SU-DHL-6 (cell line): Measurements from ENCODE around the gene AKT1S1.

ENCODE experiments used
- H2AFZ ChIP-seq: fragments of 200-600 bp; sonication (generic); 2 replicates; pipeline ENCODE4 v1.6.1; 2014; ENCODE audit warnings: low read depth, mild to moderate bottlenecking, moderate library complexity, mixed read lengths, antibody characterized with exemption, low read length; ENCODE audit not compliant: severe bottlenecking
- H3F3A ChIP-seq: fragments of 200-600 bp; shearing (Covaris generic); 2 replicates; pipeline ENCODE4 v1.6.0; 2016; ENCODE audit warnings: antibody characterized with exemption, mild to moderate bottlenecking; ENCODE audit not compliant: insufficient read depth
- H3K27ac ChIP-seq: fragments of 200-600 bp; sonication (generic); 2 replicates; pipeline ENCODE4 v1.5.1; 2016; ENCODE audit warnings: low read depth, mild to moderate bottlenecking, low read length, moderate library complexity, mixed read lengths
- H3K27me3 ChIP-seq: fragments of 200-600 bp; sonication (generic), shearing (Covaris generic); 2 replicates; pipeline ENCODE4 v1.6.0; 2014; ENCODE audit warnings: mild to moderate bottlenecking, low read length
- H3K36me3 ChIP-seq: fragments of 200-600 bp; sonication (generic); 2 replicates; pipeline ENCODE4 v1.6.1; 2014; ENCODE audit warnings: mild to moderate bottlenecking, low read length, mixed read lengths
- H3K4me2 ChIP-seq: fragments of 300-600, 200-600 bp; shearing (Covaris generic), sonication (generic); 2 replicates; pipeline ENCODE4 v1.6.0; 2014; ENCODE audit warnings: low read length, low read depth, mild to moderate bottlenecking; ENCODE audit not compliant: poor library complexity, severe bottlenecking
- H3K4me3 ChIP-seq: fragments of 200-600 bp; sonication (generic); 2 replicates; pipeline ENCODE4 v1.5.1; 2014; ENCODE audit warnings: antibody characterized with exemption, low read length, mild to moderate bottlenecking, mixed read lengths; ENCODE audit not compliant: insufficient read depth, poor library complexity, severe bottlenecking
- H3K79me2 ChIP-seq: fragments of 200-600 bp; sonication (generic); 2 replicates; pipeline ENCODE4 v1.6.1; 2014; ENCODE audit warnings: mild to moderate bottlenecking, low read length, moderate library complexity; ENCODE audit not compliant: insufficient read depth
- H3K9ac ChIP-seq: fragments of 200-600 bp; sonication (generic); 2 replicates; pipeline ENCODE4 v1.7.0; 2014; ENCODE audit warnings: mild to moderate bottlenecking, low read length
- H3K9me2 ChIP-seq: fragments of 200-600 bp; sonication (generic); replicated peaks from 2 replicates; pipeline ENCODE4 v1.6.1; 2014; ENCODE audit warnings: low read length; ENCODE audit not compliant: insufficient read depth
- H3K9me3 ChIP-seq: fragments of 200-600 bp; sonication (generic); 2 replicates; pipeline ENCODE4 v1.6.1; 2014; ENCODE audit warnings: low read length, mixed read lengths; ENCODE audit not compliant: insufficient read depth
- H4K20me1 ChIP-seq: fragments of 200-600 bp; sonication (generic); 2 replicates; pipeline ENCODE4 v1.6.1; 2014; ENCODE audit warnings: low read depth, mild to moderate bottlenecking, antibody characterized with exemption, low read length, moderate library complexity, mixed read lengths
- CTCF ChIP-seq: fragments of 200-600 bp; sonication (generic); IDR thresholded peaks from one replicate; pipeline ENCODE4 v1.5.1; 2017; ENCODE audit warnings: antibody characterized with exemption, mild to moderate bottlenecking, low read length, moderate library complexity; ENCODE audit not compliant: insufficient read depth, poor library complexity, severe bottlenecking
- EZH2phosphoT487 ChIP-seq: fragments of 200-600 bp; sonication (generic), shearing (Covaris generic); conservative IDR thresholded peaks from 2 replicates; pipeline ENCODE4 v1.6.1; 2018; ENCODE audit warnings: mild to moderate bottlenecking, antibody characterized with exemption, low read length, moderate library complexity, mixed read lengths

The AKT1S1 gene

GRCh38 chr19:49837009-49837310 lies 40.2 kb downstream of the AKT1S1 start:
- H4K20me1 ChIP-seq, result no peaks in the 10 kb centered on the region
- H3K9me2 ChIP-seq, result no peaks in the 10 kb centered on the region
- H3F3A ChIP-seq, result no peaks in the 10 kb centered on the region
- H3K4me3 ChIP-seq, result no peak overlapping the region
- TF ChIP-seq CTCF (no peak), EZH2phosphoT487 (no peak)
- H3K27me3 ChIP-seq, result no peaks in the 10 kb centered on the region
- no peaks in the 10 kb centered on the region for H3K9me3 ChIP-seq
- no peaks in the 10 kb centered on the region for H3K79me2 ChIP-seq
- no peak overlapping the region for H3K4me2 ChIP-seq
- H2AFZ ChIP-seq, result no peak overlapping the region
- no peak overlapping the region for H3K27ac ChIP-seq
- H3K9ac ChIP-seq, result no peak overlapping the region
- H3K36me3 ChIP-seq, result peaks cover 3% of the 10 kb centered on the region; the same call in 1 of the 2 replicates

DNA sequence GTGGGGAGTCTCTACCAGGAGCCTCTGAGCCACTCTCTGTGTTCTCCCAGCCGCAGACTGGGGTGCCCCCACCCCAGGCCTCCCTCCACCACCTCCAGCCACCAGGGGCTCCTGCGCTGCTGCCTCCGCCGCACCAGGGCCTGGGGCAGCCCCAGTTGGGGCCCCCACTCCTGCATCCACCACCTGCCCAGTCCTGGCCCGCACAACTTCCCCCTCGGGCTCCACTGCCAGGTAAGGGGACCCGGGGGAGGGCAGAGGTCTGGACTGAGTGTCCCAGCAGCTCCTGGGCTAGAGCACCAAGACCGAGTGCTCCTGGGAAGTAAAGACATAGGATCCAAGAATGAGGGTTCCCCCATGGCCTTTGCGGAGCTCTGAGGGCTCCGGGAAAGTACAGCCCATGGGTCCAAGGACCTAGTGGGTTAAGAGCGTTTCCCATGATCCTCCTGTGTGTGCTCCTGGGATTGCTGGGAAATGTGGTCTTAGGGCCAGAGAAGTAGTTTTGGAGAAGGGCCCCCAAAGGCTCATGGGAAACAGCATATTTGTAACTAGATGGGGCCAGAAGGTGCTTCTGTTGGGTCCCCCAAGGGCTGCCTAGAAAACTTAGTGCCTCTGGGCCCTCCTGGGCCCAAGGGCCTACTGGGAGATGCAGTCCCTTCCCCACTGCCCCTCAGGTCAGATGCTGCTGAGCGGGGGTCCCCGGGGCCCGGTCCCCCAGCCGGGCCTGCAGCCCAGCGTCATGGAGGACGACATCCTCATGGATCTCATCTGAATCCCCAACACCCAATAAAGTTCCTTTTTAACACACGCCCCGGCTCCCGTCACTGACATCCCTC lies 40.8 kb downstream of the AKT1S1 start:
- Histone ChIP-seq H3K4me3 (no peak overlapping the region), H3K27ac (no peak overlapping the region), H3K79me2 (no peaks in the 10 kb centered on the region), H4K20me1 (no peaks in the 10 kb centered on the region), H3K9me3 (no peaks in the 10 kb centered on the region), H3K9ac (no peak overlapping the region), H3K36me3 (peaks cover 3% of the 10 kb centered on the region; the same call in 1 of the 2 replicates), H3K27me3 (no peaks in the 10 kb centered on the region), H3K4me2 (no peak overlapping the region), H3K9me2 (no peaks in the 10 kb centered on the region), H2AFZ (no peak overlapping the region), H3F3A (no peaks in the 10 kb centered on the region)
- TF ChIP-seq CTCF, result no peak
- TF ChIP-seq EZH2phosphoT487, result no peak

- Histone ChIP-seq H3K27me3 (no peaks in the 10 kb centered on the region), H2AFZ (no peak overlapping the region), H4K20me1 (no peaks in the 10 kb centered on the region), H3K4me2 (no peak overlapping the region), H3F3A (no peaks in the 10 kb centered on the region), H3K9me2 (no peaks in the 10 kb centered on the region), H3K79me2 (no peaks in the 10 kb centered on the region), H3K9ac (no peak overlapping the region), H3K36me3 (peaks cover 3% of the 10 kb centered on the region; the same call in 1 of the 2 replicates), H3K4me3 (no peak overlapping the region), H3K9me3 (no peaks in the 10 kb centered on the region), H3K27ac (no peak overlapping the region)
- TF ChIP-seq EZH2phosphoT487 (no peak), CTCF (no peak)
These were observed 41.6 kb downstream of the AKT1S1 start for GRCh38 chr19:49835562-49835961.
